Ishikawa (cell line): ENCODE measurements around the gene TICAM2.

Experiments
- CEBPB ChIP-seq: IDR thresholded peaks from 2 replicates; pipeline ENCODE4 v1.6.1; 2012
- CREB1 ChIP-seq: IDR thresholded peaks from 2 replicates; pipeline ENCODE4 v1.6.1; 2012; ENCODE audit warnings: low read depth
- EGR1 ChIP-seq: IDR thresholded peaks from 2 replicates; pipeline ENCODE4 v1.6.1; 2012
- EP300 ChIP-seq: IDR thresholded peaks from 2 replicates; pipeline ENCODE4 v1.6.1; 2012; ENCODE audit warnings: borderline replicate concordance
- FOXM1 ChIP-seq: IDR thresholded peaks from 2 replicates; pipeline ENCODE4 v1.6.1; 2012; ENCODE audit warnings: low read depth, borderline replicate concordance
- MAX ChIP-seq: IDR thresholded peaks from 2 replicates; pipeline ENCODE4 v1.6.1; 2012
- RAD21 ChIP-seq: IDR thresholded peaks from 2 replicates; pipeline ENCODE4 v1.6.1; 2012; ENCODE audit warnings: low read depth
- TAF1 ChIP-seq: IDR thresholded peaks from 2 replicates; pipeline ENCODE4 v1.6.1; 2012; ENCODE audit warnings: low read depth, mild to moderate bottlenecking
- TCF12 ChIP-seq: IDR thresholded peaks from 2 replicates; pipeline ENCODE4 v1.6.1; 2012; ENCODE audit warnings: low read depth
- USF1 ChIP-seq: IDR thresholded peaks from 2 replicates; pipeline ENCODE4 v1.6.1; 2012
- YY1 ChIP-seq: IDR thresholded peaks from 2 replicates; pipeline ENCODE4 v1.6.1; 2012; ENCODE audit warnings: low read depth
- ZBTB7A ChIP-seq: IDR thresholded peaks from 2 replicates; pipeline ENCODE4 v1.6.1; 2012; ENCODE audit warnings: low read depth
- TF ChIP-seq, protein P1 (sequence below): IDR thresholded peaks from 2 replicates; pipeline ENCODE4 v1.6.1; 2012; ENCODE audit warnings: low read depth, mild to moderate bottlenecking

- no peak for TF ChIP-seq EP300
- no peak for TF ChIP-seq YY1
- no peak for TF ChIP-seq ZBTB7A
- no peak for TF ChIP-seq CREB1
- no peak for TF ChIP-seq TCF12
- TF ChIP-seq FOXM1 = no peak
- TF ChIP-seq MAX = no peak
- TF ChIP-seq TAF1 = no peak
- no peak for TF ChIP-seq EGR1
- no peak for TF ChIP-seq RAD21
- TF ChIP-seq USF1 = no peak
- TF ChIP-seq, protein P1, sequence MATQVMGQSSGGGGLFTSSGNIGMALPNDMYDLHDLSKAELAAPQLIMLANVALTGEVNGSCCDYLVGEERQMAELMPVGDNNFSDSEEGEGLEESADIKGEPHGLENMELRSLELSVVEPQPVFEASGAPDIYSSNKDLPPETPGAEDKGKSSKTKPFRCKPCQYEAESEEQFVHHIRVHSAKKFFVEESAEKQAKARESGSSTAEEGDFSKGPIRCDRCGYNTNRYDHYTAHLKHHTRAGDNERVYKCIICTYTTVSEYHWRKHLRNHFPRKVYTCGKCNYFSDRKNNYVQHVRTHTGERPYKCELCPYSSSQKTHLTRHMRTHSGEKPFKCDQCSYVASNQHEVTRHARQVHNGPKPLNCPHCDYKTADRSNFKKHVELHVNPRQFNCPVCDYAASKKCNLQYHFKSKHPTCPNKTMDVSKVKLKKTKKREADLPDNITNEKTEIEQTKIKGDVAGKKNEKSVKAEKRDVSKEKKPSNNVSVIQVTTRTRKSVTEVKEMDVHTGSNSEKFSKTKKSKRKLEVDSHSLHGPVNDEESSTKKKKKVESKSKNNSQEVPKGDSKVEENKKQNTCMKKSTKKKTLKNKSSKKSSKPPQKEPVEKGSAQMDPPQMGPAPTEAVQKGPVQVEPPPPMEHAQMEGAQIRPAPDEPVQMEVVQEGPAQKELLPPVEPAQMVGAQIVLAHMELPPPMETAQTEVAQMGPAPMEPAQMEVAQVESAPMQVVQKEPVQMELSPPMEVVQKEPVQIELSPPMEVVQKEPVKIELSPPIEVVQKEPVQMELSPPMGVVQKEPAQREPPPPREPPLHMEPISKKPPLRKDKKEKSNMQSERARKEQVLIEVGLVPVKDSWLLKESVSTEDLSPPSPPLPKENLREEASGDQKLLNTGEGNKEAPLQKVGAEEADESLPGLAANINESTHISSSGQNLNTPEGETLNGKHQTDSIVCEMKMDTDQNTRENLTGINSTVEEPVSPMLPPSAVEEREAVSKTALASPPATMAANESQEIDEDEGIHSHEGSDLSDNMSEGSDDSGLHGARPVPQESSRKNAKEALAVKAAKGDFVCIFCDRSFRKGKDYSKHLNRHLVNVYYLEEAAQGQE = no peak
- no peak for TF ChIP-seq CEBPB
These were observed 23.1 kb downstream of the TICAM2 start for GRCh38 chr5:115579216-115579615.
